Putamen (tissue), 1 donor: ENCODE data around the gene PPP1R7.
"Not testable (repeated sequence)": the region's sequence is repeated elsewhere in the genome, so short reads cannot be mapped to it uniquely, and the experiment has no call there.

Experiments
- DNase-seq: peaks from one replicate; pipeline ENCODE4 v3.0.0-alpha.2; 2016; ENCODE audit warnings: low spot score

PPP1R7 gene

GRCh38 chr2:241149925-241150659 is at the start of gene PPP1R7:
PPP1R7 (plus strand) TSS chr2:241150467; CDS start chr2:241150496, 29 bp downstream.
- DNase-seq, result peak; percentile 94

GRCh38 chr2:241102239-241102803 is 47.9 kb upstream of the PPP1R7 start, which contains the start of gene MTERF4:
MTERF4 (minus strand) TSS chr2:241102287; CDS start chr2:241102273, 14 bp downstream.
- peak; percentile 86 for DNase-seq

GRCh38 chr2:241103176-241103595 is 47.1 kb upstream of the PPP1R7 start:
- DNase-seq, result no peak

GRCh38 chr2:241104611-241105010 is 45.7 kb upstream of the PPP1R7 start:
- DNase-seq, result not testable (repeated sequence)

- no peak for DNase-seq
Measured at GRCh38 chr2:241105641-241106040, 44.6 kb upstream of the PPP1R7 start.

GRCh38 chr2:241107031-241107783 is 43.1 kb upstream of the PPP1R7 start:
- DNase-seq, result no peak

GRCh38 chr2:241108271-241109209 is 41.7 kb upstream of the PPP1R7 start:
- DNase-seq, result no peak

GRCh38 chr2:241109210-241110088 is 40.8 kb upstream of the PPP1R7 start:
- DNase-seq, result no peak

GRCh38 chr2:241110089-241110606 is 40.1 kb upstream of the PPP1R7 start:
- no peak for DNase-seq

GRCh38 chr2:241110607-241111439 is 39.4 kb upstream of the PPP1R7 start:
- DNase-seq, result no peak

GRCh38 chr2:241111440-241111805 is 38.8 kb upstream of the PPP1R7 start:
- no peak for DNase-seq

- DNase-seq, result no peak
Measured at GRCh38 chr2:241112046-241112445, 38.2 kb upstream of the PPP1R7 start.

GRCh38 chr2:241112592-241112991 is 37.7 kb upstream of the PPP1R7 start:
- no peak for DNase-seq

GRCh38 chr2:241114836-241115235 is 35.4 kb upstream of the PPP1R7 start:
- no peak for DNase-seq

- DNase-seq, result no peak
Measured at GRCh38 chr2:241115361-241115760, 34.9 kb upstream of the PPP1R7 start.

- DNase-seq, result no peak
Measured at GRCh38 chr2:241116606-241117560, 33.4 kb upstream of the PPP1R7 start.

GRCh38 chr2:241118737-241119505 is 31.3 kb upstream of the PPP1R7 start:
- DNase-seq, result no peak

- no peak for DNase-seq
Measured at GRCh38 chr2:241120440-241120839, 29.8 kb upstream of the PPP1R7 start.
